Parathyroid adenoma (tissue), 2 donors: ENCODE results near the gene PRMT3.

Experiments used
- H2AFZ ChIP-seq: fragments of 300-600 bp; sonication (generic); one replicate; pipeline ENCODE4 v1.7.0; 2017; ENCODE audit warnings: antibody characterized with exemption, mild to moderate bottlenecking
- H3K27ac ChIP-seq: fragments of 300-600 bp; sonication (generic); one replicate; pipeline ENCODE4 v1.7.0; 2017
- H3K27me3 ChIP-seq: fragments of 300-600 bp; sonication (generic); one replicate; pipeline ENCODE4 v1.7.0; 2017; ENCODE audit warnings: low read length; ENCODE audit not compliant: control insufficient read depth, insufficient read depth
- H3K36me3 ChIP-seq: fragments of 300-600 bp; sonication (generic); one replicate; pipeline ENCODE4 v1.7.0; 2017; ENCODE audit warnings: low read length; ENCODE audit not compliant: control insufficient read depth, insufficient read depth
- H3K4me1 ChIP-seq: fragments of 300-600 bp; sonication (generic); one replicate; pipeline ENCODE4 v1.7.0; 2017; ENCODE audit warnings: control low read depth
- H3K4me2 ChIP-seq: fragments of 300-600 bp; sonication (generic); one replicate; pipeline ENCODE4 v1.7.0; 2017; ENCODE audit warnings: low read length
- H3K4me3 ChIP-seq: fragments of 300-600 bp; sonication (generic); one replicate; pipeline ENCODE4 v1.7.0; 2017; ENCODE audit warnings: low read depth, low read length
- H3K79me2 ChIP-seq: fragments of 300-600 bp; sonication (generic); one replicate; pipeline ENCODE4 v1.7.0; 2017; ENCODE audit warnings: control low read depth
- H3K9ac ChIP-seq: fragments of 300-600 bp; sonication (generic); one replicate; pipeline ENCODE4 v1.7.0; 2017; ENCODE audit warnings: mild to moderate bottlenecking
- H3K9me3 ChIP-seq: fragments of 300-600 bp; sonication (generic); one replicate; pipeline ENCODE4 v1.7.0; 2017; ENCODE audit warnings: low read length; ENCODE audit not compliant: control insufficient read depth
- TF ChIP-seq, protein P1 (sequence below): fragments of 300-600 bp; sonication (generic); IDR thresholded peaks from one replicate; pipeline ENCODE4 v1.7.0; 2017; ENCODE audit warnings: antibody characterized with exemption, mild to moderate bottlenecking
- donor health status: primary hyperparathyroidism.

PRMT3 gene

DNA sequence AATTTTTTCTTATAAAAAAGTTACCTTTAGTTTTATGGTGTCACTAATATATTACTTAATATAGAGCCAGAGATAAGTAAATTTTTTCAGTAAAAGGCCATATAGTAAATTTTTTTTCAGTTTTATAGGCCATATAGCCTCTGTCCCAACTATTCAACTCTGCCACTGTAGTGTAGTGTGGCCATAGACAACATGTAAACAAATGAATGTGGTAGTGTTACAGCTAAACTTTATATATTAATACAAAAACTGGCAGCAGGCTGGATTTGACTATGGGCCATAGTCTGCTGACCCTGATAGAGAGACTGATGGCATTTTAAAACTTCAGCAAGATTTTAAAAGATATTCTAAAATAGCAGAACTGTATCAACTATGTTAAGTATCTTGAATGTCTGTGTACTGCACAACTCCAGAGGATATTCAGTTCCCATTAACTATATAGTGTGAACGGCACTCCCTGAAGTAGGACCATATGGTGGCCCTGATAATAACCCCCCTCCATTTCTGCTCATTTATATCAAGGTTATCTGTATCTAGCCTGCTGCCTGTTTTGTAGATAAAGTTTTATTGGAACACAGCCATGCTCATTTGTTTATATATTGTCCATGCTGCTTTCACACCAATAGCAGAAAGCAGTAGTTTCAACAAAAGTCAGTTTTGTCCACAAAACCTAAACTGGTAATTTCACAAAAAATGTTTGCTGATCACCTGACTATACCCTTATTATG is 71.6 kb downstream of the PRMT3 start:
- TF ChIP-seq, protein P1, sequence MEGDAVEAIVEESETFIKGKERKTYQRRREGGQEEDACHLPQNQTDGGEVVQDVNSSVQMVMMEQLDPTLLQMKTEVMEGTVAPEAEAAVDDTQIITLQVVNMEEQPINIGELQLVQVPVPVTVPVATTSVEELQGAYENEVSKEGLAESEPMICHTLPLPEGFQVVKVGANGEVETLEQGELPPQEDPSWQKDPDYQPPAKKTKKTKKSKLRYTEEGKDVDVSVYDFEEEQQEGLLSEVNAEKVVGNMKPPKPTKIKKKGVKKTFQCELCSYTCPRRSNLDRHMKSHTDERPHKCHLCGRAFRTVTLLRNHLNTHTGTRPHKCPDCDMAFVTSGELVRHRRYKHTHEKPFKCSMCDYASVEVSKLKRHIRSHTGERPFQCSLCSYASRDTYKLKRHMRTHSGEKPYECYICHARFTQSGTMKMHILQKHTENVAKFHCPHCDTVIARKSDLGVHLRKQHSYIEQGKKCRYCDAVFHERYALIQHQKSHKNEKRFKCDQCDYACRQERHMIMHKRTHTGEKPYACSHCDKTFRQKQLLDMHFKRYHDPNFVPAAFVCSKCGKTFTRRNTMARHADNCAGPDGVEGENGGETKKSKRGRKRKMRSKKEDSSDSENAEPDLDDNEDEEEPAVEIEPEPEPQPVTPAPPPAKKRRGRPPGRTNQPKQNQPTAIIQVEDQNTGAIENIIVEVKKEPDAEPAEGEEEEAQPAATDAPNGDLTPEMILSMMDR = no peak
- Histone ChIP-seq H3K9ac (no peak overlapping the region), H2AFZ (no peak overlapping the region), H3K27me3 (no peaks in the 10 kb centered on the region), H3K4me2 (no peak overlapping the region), H3K4me3 (no peak overlapping the region), H3K79me2 (no peaks in the 10 kb centered on the region), H3K36me3 (no peaks in the 10 kb centered on the region), H3K9me3 (no peaks in the 10 kb centered on the region), H3K27ac (no peak overlapping the region), H3K4me1 (no peaks in the 10 kb centered on the region)

DNA sequence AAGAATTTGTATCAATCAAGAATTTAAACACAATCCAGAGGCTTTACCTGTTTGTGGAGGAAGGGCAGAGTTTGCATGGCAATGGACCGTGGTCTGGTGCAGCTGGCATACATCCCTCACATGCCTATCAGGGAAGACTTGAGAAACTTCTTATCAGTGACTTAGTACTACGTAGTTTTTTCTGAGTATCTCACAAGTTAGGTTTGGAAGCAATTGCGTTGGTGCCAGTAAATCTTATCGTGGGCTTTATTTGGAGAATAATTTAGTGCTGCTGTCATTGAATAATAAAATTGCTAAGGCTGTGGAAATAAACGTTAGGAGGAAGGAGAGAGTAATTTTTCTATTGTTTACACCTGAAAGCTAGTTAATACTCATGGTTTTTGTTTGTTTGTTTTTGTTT is 72.3 kb downstream of the PRMT3 start:
- H3K27me3 ChIP-seq = no peaks in the 10 kb centered on the region
- H3K4me1 ChIP-seq = no peaks in the 10 kb centered on the region
- TF ChIP-seq, protein P1 = no peak
- no peak overlapping the region for H2AFZ ChIP-seq
- H3K4me2 ChIP-seq = no peak overlapping the region
- no peaks in the 10 kb centered on the region for H3K79me2 ChIP-seq
- no peak overlapping the region for H3K9ac ChIP-seq
- H3K4me3 ChIP-seq = no peak overlapping the region
- H3K9me3 ChIP-seq = no peaks in the 10 kb centered on the region
- H3K36me3 ChIP-seq = no peaks in the 10 kb centered on the region
- no peak overlapping the region for H3K27ac ChIP-seq

DNA sequence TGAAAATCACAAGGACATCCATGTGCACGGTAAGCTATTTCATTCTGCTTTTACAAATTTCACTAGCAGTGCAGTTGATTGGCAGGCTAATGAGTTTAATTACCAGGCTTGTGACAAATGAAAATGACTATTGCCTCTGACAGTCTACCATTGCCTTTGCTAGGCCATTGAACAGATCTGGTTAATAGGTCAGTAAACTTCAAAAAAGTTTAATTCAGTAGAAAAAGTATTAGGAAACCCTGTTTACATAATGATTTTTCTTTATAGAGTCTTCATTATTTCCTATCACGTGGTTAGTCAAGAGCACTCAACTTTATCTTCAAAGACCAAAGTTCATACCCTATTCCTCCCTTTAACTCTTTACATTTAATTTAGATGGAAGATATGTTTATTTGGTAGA is 77.0 kb downstream of the PRMT3 start:
- TF ChIP-seq, protein P1 = no peak
- no peaks in the 10 kb centered on the region for H3K79me2 ChIP-seq
- no peaks in the 10 kb centered on the region for H3K36me3 ChIP-seq
- H3K4me1 ChIP-seq = no peaks in the 10 kb centered on the region
- no peak overlapping the region for H3K27ac ChIP-seq
- H3K4me2 ChIP-seq = no peak overlapping the region
- H3K9ac ChIP-seq = no peak overlapping the region
- no peak overlapping the region for H2AFZ ChIP-seq
- H3K4me3 ChIP-seq = no peak overlapping the region
- no peaks in the 10 kb centered on the region for H3K9me3 ChIP-seq
- no peaks in the 10 kb centered on the region for H3K27me3 ChIP-seq

DNA sequence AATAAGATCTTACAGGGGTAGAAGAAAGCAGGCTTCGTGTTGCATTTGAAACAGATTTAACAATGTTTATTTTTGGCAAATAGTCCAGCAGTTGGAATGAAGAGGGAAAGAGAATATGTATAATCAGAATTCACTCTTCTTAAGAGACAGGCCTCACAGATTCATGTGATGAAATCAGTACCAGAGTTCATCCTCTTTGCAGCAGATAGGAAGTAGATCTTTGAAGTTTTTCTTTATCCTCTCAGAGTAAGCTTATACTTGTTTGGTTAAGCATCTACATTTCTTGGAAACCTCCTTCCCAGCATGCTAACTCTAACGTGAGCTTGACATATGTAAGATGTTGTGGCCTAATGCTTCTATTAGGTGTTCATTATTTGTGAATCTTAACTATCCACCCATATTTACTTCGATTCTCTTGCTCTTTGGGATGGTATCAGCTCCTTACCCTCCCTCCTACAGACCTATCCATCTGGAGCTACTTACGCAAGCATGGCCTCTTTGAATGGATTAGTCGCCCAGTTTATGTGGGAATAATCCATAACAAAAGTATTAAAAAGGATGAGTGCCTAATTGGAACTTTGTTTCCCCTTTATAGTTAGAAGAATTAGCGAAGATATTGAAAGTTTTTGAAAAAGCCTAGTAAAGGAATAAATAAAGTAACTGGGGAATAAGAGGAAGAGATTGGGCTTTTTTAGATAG is 80.1 kb downstream of the PRMT3 start:
- no peaks in the 10 kb centered on the region for H3K27me3 ChIP-seq
- H3K36me3 ChIP-seq = no peaks in the 10 kb centered on the region
- no peak overlapping the region for H3K27ac ChIP-seq
- H3K4me3 ChIP-seq = no peak overlapping the region
- H2AFZ ChIP-seq = no peak overlapping the region
- H3K4me1 ChIP-seq = no peaks in the 10 kb centered on the region
- no peaks in the 10 kb centered on the region for H3K9me3 ChIP-seq
- H3K4me2 ChIP-seq = no peak overlapping the region
- no peaks in the 10 kb centered on the region for H3K79me2 ChIP-seq
- no peak overlapping the region for H3K9ac ChIP-seq
- TF ChIP-seq, protein P1 = no peak
